Measurements from ENCODE around the gene ETV5. TPM values are rescaled to one million over a fixed set of nuclear protein-coding genes. Genes with fewer than 3 reads are reported as not detected.

ETV5 gene
- total RNA-seq, result 10 to 100 TPM; 19.0 to 31.6 (median 21.3) TPM

DNA sequence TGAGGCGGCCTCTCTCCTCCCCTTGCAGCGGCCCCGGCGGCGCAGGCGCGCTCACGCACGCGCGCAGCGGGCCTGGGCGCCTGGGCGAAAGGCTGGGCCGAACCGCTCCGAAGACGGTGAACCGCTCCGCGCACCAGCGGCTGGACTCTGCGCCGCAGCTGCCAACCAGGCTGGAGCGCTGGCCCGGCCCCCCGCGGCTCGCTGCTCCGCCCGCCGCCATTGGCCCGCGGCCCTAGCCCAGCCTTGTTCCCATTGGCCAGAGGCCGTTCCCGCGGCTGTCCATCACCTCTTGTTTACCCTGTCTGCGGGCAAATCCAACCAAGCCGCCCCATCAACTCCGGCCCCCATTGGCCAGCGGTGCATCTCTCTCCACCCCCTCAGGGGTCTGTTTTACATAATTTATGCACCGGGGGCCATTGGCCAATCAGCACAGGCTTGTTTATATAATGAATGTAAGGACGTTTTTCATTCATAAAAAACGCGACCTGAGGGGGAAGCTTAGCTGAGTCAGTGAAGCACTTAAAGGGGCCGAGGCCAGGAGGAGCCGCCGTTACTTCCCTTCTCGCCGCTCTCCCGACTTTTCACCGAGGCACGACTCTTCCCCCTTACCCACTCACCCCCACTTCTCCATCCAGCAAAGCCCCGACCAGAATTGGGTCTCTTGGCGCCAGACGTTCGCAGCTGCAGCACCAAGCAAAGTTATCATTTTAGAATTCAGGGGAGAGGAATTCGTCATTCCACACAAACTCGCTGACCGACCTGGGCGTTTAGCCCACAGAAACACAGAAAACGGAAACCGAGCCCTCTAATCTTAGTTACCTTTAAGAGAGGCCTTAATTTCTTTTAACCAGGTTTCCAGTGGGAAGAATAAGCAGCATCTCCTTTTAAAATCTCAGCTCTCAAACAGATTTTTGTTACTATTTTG is at the start of gene ETV5:
ETV5 (minus strand) TSS at position 149 of the 925 bp plus-strand sequence. CDS start 3,221 bp downstream, outside the sequence.
- Histone ChIP-seq H3K36me3 (no peaks in the 10 kb centered on the region), H3K4me3 (peak within 1 kb of the TSS; percentile 77 to 87 (median 80)), H3K9me3 (no peaks in the 10 kb centered on the region), H3K27ac (peak within 1 kb of the TSS; percentile 88 to 95 (median 91)), H3K27me3 (peaks cover 0 to 6% (median 3%) of the 10 kb centered on the region in 3 donors), H3K4me1 (peaks cover 18 to 23% of the 10 kb centered on the region in 2 donors)
- TF ChIP-seq, protein P1, sequence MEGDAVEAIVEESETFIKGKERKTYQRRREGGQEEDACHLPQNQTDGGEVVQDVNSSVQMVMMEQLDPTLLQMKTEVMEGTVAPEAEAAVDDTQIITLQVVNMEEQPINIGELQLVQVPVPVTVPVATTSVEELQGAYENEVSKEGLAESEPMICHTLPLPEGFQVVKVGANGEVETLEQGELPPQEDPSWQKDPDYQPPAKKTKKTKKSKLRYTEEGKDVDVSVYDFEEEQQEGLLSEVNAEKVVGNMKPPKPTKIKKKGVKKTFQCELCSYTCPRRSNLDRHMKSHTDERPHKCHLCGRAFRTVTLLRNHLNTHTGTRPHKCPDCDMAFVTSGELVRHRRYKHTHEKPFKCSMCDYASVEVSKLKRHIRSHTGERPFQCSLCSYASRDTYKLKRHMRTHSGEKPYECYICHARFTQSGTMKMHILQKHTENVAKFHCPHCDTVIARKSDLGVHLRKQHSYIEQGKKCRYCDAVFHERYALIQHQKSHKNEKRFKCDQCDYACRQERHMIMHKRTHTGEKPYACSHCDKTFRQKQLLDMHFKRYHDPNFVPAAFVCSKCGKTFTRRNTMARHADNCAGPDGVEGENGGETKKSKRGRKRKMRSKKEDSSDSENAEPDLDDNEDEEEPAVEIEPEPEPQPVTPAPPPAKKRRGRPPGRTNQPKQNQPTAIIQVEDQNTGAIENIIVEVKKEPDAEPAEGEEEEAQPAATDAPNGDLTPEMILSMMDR (IDR thresholded peaks at IDR 0.05 in 4 of 5, conservative IDR thresholded peaks at IDR 0.05 in 1 of 5), result peak in 2 of 5 experiments; percentile 20 to 21
- TF ChIP-seq POLR2A (IDR thresholded peaks at IDR 0.05), result peak; percentile 86 to 95
- in situ Hi-C loops (cut with MboI; ENCODE audit: low sequenced_read_pairs in 4 of 4) (loop anchor here in 1 of 4 donors (10.0 to 25.0 kb wide), 2 partner anchors 116 to 453 kb away; partner anchors contain the start of genes DNAJB11 and TBCCD1), intact Hi-C loops (cut with DNase I; ENCODE audit: low total_unique reads) (loop anchor here (2.0 to 10.0 kb wide), 5 partner anchors 112 to 676 kb away; partner anchors contain the start of genes DNAJB11, EIF4A2 and TRA2B)
- ATAC-seq (peak; percentile 90 to 93), DNase-seq (peak; percentile 100)

DNA sequence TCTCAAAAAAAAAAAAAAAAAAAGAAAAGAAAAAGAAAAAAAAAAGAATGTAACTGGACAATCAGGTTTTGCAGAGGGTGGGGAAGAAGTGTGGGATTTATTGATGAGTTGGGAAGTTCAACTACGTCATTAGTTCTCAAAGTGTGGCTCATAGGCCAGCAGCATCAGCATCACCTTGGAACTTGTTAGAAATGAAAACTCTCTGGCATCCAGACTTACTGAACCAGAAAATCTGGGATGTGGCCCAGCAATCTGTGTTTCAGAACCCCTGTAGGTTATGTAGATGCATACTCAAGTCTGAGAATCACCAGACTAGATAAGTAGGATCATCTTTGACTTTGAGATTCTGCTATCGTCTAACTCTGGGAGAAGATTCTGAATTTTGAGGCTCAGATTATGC is 45.8 kb upstream of the ETV5 start:
- Histone ChIP-seq H3K36me3 (no peaks in the 10 kb centered on the region), H3K27me3 (no peaks in the 10 kb centered on the region), H3K27ac (no peak overlapping the region), H3K9me3 (no peaks in the 10 kb centered on the region), H3K4me1 (no peaks in the 10 kb centered on the region), H3K4me3 (no peak overlapping the region)
- in situ Hi-C loops (cut with MboI; ENCODE audit: low sequenced_read_pairs in 4 of 4) (no loop called here), intact Hi-C loops (cut with DNase I; ENCODE audit: low total_unique reads) (no loop called here)
- TF ChIP-seq POLR2A (IDR thresholded peaks at IDR 0.05), result no peak
- TF ChIP-seq, protein P1 (IDR thresholded peaks at IDR 0.05 in 4 of 5, conservative IDR thresholded peaks at IDR 0.05 in 1 of 5), result no peak
- ATAC-seq, result no peak
- no peak for DNase-seq

- no peaks in the 10 kb centered on the region for H3K9me3 ChIP-seq
- H3K4me3 ChIP-seq, result no peak overlapping the region
- intact Hi-C loops (cut with DNase I; ENCODE audit: low total_unique reads) (no loop called here), in situ Hi-C loops (cut with MboI; ENCODE audit: low sequenced_read_pairs in 4 of 4) (no loop called here)
- TF ChIP-seq, protein P1 (IDR thresholded peaks at IDR 0.05 in 4 of 5, conservative IDR thresholded peaks at IDR 0.05 in 1 of 5), result no peak
- TF ChIP-seq POLR2A (IDR thresholded peaks at IDR 0.05), result no peak
- no peaks in the 10 kb centered on the region for H3K27me3 ChIP-seq
- H3K27ac ChIP-seq, result no peak overlapping the region
- DNase-seq (no peak), ATAC-seq (no peak)
- H3K4me1 ChIP-seq, result no peaks in the 10 kb centered on the region
- no peaks in the 10 kb centered on the region for H3K36me3 ChIP-seq
Observed at GRCh38 chr3:186152889-186153292, 44.0 kb upstream of the ETV5 start.

DNA sequence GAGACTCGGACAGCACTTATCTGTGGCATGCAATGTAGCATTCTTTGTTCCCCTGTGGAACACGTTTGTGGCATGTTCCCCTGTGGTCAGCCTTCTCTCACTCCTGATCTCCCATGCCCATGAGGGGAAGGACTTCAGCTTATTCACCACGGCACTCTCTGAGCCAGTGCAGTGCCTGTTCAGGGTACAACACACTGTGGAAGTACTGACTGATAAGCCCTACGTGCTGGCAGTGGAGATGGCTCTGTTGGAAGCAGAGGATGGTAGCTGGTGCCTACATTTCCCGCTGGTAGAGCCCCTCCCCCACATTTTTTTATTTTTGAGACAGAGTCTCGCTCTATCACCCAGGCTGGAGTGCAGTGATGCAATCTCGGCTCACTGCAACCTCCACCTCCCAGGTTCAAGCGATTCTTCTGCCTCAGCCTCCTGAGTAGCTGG is 43.5 kb upstream of the ETV5 start:
- H3K4me3 ChIP-seq, result no peak overlapping the region
- H3K36me3 ChIP-seq, result no peaks in the 10 kb centered on the region
- no peaks in the 10 kb centered on the region for H3K4me1 ChIP-seq
- TF ChIP-seq POLR2A (IDR thresholded peaks at IDR 0.05), result no peak
- TF ChIP-seq, protein P1 (IDR thresholded peaks at IDR 0.05 in 4 of 5, conservative IDR thresholded peaks at IDR 0.05 in 1 of 5), result no peak
- no peaks in the 10 kb centered on the region for H3K27me3 ChIP-seq
- ATAC-seq (no peak), DNase-seq (no peak)
- intact Hi-C loops (cut with DNase I; ENCODE audit: low total_unique reads), result no loop called here
- no peaks in the 10 kb centered on the region for H3K9me3 ChIP-seq
- H3K27ac ChIP-seq, result no peak overlapping the region
- in situ Hi-C loops (cut with MboI; ENCODE audit: low sequenced_read_pairs in 4 of 4), result no loop called here
